ENCODE measurements around the gene SIDT1.

Gene SIDT1

DNA sequence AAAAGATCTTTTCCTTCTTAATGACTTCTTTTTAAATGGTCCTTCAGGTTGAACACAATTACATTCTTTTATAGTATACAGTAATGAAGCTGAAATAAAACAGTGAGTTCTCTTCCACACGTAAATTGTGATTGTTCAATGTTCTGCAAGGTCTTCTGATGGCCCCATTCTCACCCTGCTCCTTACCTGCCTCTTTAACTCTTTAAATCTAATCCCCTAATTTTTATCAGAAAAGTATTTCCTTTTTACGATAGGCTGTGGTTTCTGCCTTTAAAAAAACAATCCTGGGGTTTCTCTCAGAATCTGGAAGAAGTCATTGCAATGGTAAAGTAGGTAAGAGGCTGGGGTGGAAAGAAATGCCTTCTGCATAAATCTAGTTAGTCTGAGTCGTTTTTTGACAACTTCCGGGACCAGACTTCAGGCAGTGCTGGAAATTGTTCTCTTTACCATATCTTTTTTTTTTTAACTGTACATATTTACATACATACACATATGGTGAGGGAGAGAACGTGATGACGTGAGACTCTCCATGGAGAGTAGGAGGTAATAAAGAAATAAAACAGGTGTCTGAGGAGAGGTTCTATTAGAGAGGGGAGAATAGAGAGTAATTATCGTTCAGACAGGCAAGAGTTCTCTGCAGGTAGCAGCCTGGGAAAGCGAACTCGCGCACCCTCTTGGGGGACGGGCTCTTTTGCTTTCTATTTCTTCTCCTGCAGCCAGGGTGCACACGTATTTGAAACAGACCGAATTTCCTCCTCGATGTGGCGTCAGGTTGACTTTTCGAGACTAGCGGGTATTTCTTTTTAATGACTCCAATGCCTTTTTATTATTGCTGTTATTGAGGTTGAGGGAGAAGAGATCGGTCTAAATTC lies at the start of gene SIDT1:
Gene SIDT1 (plus strand): TSS at position 730 of the 872 bp plus-strand sequence. CDS start 467 bp downstream, outside the sequence.
- peak; percentile 77 for DNase-seq

DNA sequence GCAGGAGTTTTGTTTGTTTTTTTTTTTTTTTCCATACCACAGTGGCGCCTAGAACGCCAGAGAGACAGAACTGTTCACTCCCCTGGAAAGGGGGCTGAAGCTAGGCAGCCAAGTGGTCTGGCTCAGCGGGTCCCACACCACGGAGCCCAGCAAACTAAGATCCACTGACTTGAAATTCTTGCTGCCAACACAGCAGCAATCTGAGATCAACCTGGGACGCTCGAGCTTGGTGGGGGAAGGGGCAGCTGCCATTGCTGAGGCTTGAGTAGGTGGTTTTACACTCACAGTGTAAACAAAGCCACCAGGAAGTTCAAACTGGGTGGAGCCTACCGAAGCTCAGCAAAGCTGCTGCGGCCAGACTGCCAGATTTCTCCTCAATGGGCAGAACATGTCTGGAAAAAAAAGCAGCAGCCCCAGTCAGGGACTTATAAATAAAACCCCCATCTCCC lies 47.2 kb upstream of the SIDT1 start:
- peak; percentile 36 for DNase-seq

GRCh38 chr3:113495035-113495434 lies 37.3 kb upstream of the SIDT1 start:
- DNase-seq: peak; percentile 54

- no peak for DNase-seq
Measured at GRCh38 chr3:113496924-113497323, 35.4 kb upstream of the SIDT1 start.

- DNase-seq: no peak
Measured at GRCh38 chr3:113498221-113499005, 33.9 kb upstream of the SIDT1 start.

DNA sequence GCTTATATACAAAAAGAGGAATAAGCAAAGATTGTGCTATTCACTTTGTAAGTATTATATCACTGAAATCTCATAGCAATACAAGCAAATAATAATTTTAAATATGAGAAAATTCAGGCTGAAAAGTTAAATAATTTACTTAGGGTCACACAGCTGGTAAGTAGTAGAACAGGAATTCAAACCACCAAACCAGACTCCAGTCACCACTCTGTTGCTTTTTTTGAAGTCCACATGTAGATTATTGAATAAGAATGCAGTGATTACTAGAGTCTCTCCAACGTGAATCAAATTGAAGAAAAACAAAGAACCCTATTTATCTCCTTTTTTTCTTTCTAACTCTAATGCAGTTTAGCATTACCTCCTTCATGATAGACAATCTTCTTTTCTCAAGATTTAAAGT lies 33.3 kb upstream of the SIDT1 start:
- DNase-seq: no peak

DNA sequence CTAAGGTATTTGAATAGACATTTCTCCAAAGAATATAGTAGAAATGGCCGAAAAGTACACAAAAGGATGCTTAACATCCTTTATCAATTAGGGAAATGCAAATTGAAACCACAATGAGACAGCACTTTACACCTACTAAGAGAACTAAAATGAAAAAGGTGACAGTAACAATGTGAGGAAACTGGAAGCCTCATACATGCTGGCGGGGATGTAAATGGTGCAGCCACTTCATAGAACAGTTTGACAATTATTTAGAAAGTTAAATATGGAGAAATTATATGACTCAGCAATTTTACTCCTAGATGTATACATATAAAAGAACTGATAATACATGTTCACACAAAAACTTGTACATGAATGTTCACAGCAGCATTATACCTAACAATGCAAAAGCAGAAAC lies 30.8 kb upstream of the SIDT1 start:
- DNase-seq: no peak

DNA sequence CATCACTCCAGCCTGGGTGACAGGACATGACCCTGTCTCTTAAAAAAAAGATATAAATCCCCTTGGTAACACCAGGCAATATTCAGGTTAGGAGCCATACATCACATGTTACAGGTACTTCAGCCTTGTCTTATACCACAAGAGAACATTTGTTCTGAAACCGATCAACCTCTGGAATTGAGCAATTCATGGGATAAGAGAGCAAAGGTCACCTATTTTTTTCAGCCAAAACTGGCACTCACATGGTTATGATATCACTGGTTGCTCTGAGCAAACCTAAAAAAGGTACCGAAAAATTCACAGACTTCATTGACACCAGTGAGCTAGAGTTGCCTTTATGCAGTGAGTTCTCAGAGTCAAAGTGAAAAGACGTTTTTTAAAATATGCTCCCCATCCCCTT lies 26.5 kb upstream of the SIDT1 start:
- DNase-seq: no peak

- no peak for DNase-seq
Measured at GRCh38 chr3:113507501-113508067, 24.8 kb upstream of the SIDT1 start.

GRCh38 chr3:113508966-113509365 lies 23.4 kb upstream of the SIDT1 start:
- DNase-seq: no peak

GRCh38 chr3:113514265-113514769 lies 18.0 kb upstream of the SIDT1 start:
- DNase-seq: no peak

DNA sequence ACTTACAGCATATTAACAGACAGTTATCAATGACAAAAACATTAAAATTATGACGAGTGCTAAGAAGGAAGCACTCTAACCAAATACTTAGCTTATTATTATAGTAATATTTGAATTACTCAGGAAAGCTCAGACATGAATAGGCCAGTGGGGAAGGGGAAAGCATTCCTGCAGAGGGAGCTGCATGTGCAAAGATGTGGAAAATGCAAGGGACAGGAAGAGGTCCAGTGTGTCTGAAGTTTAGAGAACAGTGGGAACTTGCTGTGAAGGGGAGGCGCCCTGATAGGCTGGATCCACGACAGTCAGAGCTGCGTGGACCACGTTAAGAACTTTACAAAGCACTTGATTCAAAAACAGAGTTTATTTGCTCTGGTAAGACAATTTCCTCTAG lies 16.2 kb upstream of the SIDT1 start:
- DNase-seq: no peak

GRCh38 chr3:113521981-113522380 lies 10.4 kb upstream of the SIDT1 start:
- DNase-seq: no peak

GRCh38 chr3:113523241-113523640 lies 9.1 kb upstream of the SIDT1 start:
- DNase-seq: no peak

GRCh38 chr3:113532698-113533533 lies 561 bp downstream of the SIDT1 start:
- DNase-seq: no peak

- DNase-seq: peak; percentile 61
Measured at GRCh38 chr3:113533534-113533892, 1.2 kb downstream of the SIDT1 start.

DNA sequence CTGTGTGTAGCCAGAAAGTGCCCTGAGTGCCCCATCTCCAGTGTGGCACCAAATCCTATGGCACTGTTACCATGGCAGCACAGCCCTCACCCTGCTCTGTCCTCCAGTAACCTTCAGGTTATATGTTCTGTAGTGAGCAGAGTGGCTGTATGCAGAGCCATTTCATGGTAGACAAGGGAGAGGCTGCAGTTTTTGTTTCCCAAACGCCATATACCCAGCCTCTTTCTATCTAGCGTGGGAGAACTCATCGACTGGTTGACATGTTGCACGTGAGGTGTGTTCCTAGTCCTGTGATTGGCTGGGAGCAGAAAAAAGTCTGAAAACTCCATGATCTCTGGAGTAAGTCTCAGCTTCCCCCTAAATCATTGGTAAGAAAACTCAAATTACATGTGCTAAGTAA lies 2.0 kb downstream of the SIDT1 start:
- DNase-seq: peak; percentile 32

DNA sequence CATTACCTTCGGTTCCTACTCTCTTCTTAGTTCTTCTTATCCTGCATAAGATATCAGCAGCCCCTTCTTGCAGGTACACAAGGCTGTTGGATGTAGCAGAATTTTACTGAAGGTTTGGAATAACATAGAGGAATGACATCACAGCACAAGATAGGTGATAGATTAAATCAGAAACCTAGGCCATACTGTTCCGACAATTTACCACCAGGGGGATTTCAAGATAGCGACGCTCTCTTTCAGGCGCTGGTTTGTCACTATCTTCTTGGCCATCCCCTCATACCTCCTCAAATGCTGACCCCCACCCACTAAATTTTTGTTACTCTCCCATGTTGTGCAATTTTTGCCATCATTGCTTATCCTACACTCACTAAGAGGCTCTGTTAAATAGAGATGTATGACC lies 3.5 kb downstream of the SIDT1 start:
- DNase-seq: no peak

DNA sequence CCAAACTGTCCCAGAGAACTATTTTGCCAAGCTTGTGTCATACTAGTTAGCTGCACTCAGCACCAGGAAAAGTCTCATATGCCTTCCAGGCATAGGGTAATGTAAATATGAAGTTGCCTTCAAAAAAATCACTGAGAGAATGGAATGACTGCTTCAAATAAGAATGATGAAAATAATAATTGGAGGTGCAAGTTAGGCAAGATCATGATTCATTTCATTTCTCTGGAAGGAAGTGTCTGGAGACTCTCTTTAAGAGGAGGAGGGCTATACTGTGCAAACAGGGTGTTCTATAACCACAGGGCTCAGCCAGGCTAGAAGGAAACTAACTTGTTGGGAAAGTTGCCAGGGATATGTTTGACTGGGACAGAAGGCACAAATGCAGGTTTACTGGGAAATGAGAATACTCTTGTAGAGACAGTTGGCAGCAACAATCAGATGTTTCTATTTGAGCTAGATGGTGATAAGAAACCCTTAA lies 4.3 kb downstream of the SIDT1 start:
- DNase-seq: no peak

DNA sequence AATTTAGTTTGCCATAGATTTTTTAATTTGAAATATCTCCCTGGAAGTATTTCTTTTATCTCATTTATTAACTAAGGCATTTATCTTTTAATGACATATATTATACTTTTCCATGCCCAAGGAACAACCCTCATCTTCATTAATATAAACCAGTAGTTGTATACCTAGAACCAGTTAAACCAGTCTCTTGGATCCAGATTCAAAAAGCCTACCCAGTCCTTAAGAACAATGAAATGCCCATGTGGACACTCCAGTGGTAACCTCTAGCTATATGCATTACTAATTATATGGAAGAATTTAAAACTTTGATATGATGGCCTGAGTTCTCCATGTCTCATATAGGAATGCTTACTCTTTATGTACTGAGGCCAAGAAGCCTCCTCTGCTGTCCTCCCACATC lies 4.8 kb downstream of the SIDT1 start:
- no peak for DNase-seq

- DNase-seq: no peak
Measured at GRCh38 chr3:113541519-113541918, 9.2 kb downstream of the SIDT1 start.

- no peak for DNase-seq
Measured at GRCh38 chr3:113545594-113545993, 13.2 kb downstream of the SIDT1 start.

Data from CD4-positive, alpha-beta T cell treated with Interleukin-4 for 4 hours (primary cell).